AG09309 (cell line): ENCODE measurements around the gene ZNF774.

ENCODE experiments used
- DNase-seq: peaks from one replicate; pipeline ENCODE4 v3.0.0-alpha.2; 2010; ENCODE audit warnings: low read depth
- H3K4me3 ChIP-seq: 2 replicates; pipeline ENCODE4 v1.5.1; 2011; ENCODE audit warnings: mild to moderate bottlenecking, low read depth, low read length, moderate library complexity; ENCODE audit not compliant: control insufficient read depth
- TF ChIP-seq, protein P1 (sequence below): IDR thresholded peaks from 2 replicates; pipeline ENCODE4 v1.5.1; 2011; ENCODE audit warnings: mild to moderate bottlenecking, low read depth, low read length, inconsistent platforms; ENCODE audit not compliant: insufficient read depth, control insufficient read depth; ENCODE audit errors: missing control alignments

ZNF774 gene

DNA sequence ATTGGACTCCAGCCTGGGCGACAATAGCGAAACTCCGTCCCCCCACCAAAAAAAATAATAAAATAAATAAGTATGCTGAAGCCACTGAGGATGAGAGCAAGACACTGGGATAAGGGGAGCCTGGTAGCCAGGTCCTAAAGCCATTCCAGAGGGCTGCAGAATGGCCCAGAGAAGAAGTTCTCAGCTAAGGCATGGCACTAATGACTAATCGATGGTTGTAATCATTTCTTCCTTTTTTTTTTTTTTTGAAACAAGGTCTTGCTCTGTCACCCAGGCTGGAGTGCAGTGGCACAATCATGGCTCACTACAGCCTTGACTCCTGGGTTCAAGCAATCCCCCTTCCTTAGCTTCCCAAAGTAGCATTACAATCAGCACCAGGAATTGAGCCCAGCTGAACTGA, 25.6 kb upstream of the ZNF774 start:
- H3K4me3 ChIP-seq = no peak overlapping the region
- TF ChIP-seq, protein P1, sequence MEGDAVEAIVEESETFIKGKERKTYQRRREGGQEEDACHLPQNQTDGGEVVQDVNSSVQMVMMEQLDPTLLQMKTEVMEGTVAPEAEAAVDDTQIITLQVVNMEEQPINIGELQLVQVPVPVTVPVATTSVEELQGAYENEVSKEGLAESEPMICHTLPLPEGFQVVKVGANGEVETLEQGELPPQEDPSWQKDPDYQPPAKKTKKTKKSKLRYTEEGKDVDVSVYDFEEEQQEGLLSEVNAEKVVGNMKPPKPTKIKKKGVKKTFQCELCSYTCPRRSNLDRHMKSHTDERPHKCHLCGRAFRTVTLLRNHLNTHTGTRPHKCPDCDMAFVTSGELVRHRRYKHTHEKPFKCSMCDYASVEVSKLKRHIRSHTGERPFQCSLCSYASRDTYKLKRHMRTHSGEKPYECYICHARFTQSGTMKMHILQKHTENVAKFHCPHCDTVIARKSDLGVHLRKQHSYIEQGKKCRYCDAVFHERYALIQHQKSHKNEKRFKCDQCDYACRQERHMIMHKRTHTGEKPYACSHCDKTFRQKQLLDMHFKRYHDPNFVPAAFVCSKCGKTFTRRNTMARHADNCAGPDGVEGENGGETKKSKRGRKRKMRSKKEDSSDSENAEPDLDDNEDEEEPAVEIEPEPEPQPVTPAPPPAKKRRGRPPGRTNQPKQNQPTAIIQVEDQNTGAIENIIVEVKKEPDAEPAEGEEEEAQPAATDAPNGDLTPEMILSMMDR = no peak
- no peak for DNase-seq

DNA sequence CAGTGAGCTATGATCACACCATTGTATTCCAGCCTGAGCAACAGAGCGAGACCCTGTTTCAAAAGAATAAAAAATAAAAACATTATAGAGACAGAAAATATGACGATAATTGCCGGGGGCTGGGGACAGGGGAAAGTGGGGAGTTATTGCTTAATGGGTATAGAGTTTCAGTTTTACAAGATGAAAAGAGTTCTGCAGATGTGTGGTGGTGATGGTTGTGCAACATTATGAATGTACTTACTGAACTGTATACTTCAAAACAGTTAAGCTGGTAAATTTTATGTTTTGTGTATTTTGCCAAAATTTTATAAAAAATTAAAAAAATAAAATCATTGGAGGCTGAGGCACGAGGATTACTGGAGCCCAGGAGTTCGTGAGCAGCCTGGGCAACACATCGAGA, 24.8 kb upstream of the ZNF774 start:
- TF ChIP-seq, protein P1 = no peak
- H3K4me3 ChIP-seq = no peak overlapping the region
- no peak for DNase-seq

DNA sequence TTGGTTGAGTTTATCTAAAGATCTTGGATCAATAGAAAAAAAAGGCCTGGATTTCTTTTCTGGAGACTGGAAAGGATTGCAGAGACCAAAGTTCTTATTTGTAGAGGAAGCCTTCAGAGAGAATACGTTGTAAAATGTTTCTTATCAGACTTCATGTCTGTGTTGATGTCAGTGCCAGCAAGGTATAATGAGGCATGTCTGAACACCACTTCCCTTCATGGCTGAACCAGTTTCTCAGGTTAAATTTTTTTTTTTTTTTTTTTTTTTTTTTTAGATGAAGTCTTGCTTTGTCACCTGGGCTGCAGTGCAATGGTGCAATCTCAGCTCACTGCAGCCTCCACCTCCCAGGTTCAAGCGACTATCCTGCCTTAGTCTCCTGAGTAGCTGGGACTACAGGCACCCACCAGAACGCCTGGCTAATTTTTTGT, 17.8 kb upstream of the ZNF774 start:
- no peak overlapping the region for H3K4me3 ChIP-seq
- TF ChIP-seq, protein P1 = no peak
- DNase-seq = no peak

- no peak for DNase-seq
- TF ChIP-seq, protein P1 = no peak
- H3K4me3 ChIP-seq = no peak overlapping the region
Observed at GRCh38 chr15:90336705-90337141, 15.4 kb upstream of the ZNF774 start.

DNA sequence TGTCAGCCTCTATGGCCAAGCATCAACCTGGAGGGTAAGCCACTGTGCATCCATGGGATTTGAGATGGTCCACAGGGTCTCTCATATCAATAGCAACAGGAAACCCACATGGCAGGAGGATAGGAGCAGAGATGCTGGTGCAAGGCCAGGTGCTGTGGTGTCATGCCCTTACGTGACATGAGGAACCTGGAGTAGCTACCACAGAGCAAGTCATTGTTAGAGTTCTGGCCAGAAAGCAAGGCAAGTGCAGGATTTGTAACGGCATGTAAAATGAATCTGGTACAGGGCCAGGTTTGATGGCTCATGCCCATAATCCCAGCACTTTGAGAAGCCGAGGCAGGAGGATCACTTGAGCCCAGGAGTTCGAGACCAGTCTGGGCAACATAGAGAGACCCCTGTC, 14.8 kb upstream of the ZNF774 start:
- no peak for DNase-seq
- no peak overlapping the region for H3K4me3 ChIP-seq
- TF ChIP-seq, protein P1 = no peak

- TF ChIP-seq, protein P1 = no peak
- no peak overlapping the region for H3K4me3 ChIP-seq
- no peak for DNase-seq
Observed at GRCh38 chr15:90338532-90338931, 13.6 kb upstream of the ZNF774 start.

GRCh38 chr15:90340345-90340744, 11.7 kb upstream of the ZNF774 start:
- H3K4me3 ChIP-seq = no peak overlapping the region
- DNase-seq = no peak
- TF ChIP-seq, protein P1 = no peak
